DOHH2 (cell line): ENCODE data around the gene ARL8A.

Experiments
- EZH2phosphoT487 ChIP-seq: fragments of 200-600 bp; sonication (generic); IDR thresholded peaks from 2 replicates; pipeline ENCODE4 v1.6.1; 2017; ENCODE audit warnings: borderline replicate concordance, mild to moderate bottlenecking, antibody characterized with exemption, low read length, moderate library complexity, mixed read lengths
- TF ChIP-seq, protein P1 (sequence below): fragments of 200-600 bp; sonication (generic); IDR thresholded peaks from one replicate; pipeline ENCODE4 v1.5.1; 2014; ENCODE audit warnings: antibody characterized with exemption, mild to moderate bottlenecking, low read depth, low read length; ENCODE audit not compliant: poor library complexity, severe bottlenecking

DNA sequence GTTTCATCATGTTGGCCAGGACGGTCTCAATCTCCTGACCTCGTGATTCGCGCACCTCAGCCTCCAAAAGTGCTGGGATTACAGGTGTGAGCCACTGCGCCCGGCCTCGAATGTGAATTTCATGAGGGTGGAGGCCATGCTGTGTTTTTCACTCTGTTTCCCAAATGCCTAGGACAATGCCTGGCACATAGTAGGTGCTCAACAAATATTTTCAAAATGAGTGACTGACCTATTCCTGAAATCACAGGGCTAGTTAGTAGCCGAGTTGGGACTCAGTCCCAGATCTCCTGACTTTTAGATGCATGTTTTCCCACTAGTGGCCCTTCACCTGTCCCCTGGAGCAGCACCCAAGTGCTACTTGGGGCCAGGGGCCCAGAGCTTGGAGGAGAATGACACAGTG is 28.2 kb downstream of the ARL8A start:
- TF ChIP-seq, protein P1, sequence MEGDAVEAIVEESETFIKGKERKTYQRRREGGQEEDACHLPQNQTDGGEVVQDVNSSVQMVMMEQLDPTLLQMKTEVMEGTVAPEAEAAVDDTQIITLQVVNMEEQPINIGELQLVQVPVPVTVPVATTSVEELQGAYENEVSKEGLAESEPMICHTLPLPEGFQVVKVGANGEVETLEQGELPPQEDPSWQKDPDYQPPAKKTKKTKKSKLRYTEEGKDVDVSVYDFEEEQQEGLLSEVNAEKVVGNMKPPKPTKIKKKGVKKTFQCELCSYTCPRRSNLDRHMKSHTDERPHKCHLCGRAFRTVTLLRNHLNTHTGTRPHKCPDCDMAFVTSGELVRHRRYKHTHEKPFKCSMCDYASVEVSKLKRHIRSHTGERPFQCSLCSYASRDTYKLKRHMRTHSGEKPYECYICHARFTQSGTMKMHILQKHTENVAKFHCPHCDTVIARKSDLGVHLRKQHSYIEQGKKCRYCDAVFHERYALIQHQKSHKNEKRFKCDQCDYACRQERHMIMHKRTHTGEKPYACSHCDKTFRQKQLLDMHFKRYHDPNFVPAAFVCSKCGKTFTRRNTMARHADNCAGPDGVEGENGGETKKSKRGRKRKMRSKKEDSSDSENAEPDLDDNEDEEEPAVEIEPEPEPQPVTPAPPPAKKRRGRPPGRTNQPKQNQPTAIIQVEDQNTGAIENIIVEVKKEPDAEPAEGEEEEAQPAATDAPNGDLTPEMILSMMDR, result no peak
- TF ChIP-seq EZH2phosphoT487, result no peak
